Measurements from ENCODE around the gene KRT38. TPM values are rescaled to one million over a fixed set of nuclear protein-coding genes. Genes with fewer than 3 reads are reported as not detected.
"Not testable (repeated sequence)": the region's sequence is repeated elsewhere in the genome, so short reads cannot be mapped to it uniquely, and the experiment has no call there.

The KRT38 gene
- total RNA-seq, 1 experiment from 2014 or later: not detected

- DNase-seq (ENCODE audit: low spot score): not testable (repeated sequence)
Measured at GRCh38 chr17:41395044-41395443, 45.7 kb downstream of the KRT38 start.

DNA sequence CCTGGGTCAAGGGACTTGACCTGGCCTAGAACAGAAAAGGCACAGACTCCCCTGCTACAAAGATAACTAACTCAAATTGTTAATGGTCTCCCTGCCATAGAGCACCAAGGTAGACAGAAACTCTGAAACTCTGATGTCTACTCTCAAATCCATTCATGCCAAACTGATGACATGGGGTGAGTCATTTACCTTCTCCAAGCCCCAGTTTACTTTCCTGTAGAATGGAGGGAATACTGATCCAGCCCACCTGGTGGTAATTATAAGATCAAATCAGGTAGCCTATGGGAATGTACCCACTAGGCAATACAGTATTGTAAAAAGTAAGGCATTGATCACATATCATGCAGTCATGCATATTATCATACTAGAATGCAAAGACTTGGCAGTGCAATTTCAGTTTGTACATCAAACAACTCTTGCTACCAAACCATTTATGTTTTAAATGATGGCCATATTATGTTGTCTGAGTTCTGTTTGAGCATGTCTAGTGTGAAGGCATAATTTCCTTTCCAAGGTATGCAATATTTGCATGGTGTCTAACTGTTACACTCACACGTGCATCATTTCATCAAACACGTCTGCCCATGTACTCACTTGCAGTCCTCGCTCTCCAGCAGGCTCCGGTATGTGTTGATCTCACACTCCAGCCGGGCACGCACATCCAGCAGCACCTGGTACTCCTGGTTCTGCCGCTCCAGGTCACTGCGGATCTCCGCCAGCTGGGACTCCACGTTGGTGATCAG is 46.4 kb downstream of the KRT38 start:
- DNase-seq (ENCODE audit: low spot score): no peak

- no peak for DNase-seq (ENCODE audit: low spot score)
Measured at GRCh38 chr17:41393826-41394225, 47.0 kb downstream of the KRT38 start.

GRCh38 chr17:41393294-41393693 is 47.5 kb downstream of the KRT38 start:
- DNase-seq (ENCODE audit: low spot score): no peak

DNA sequence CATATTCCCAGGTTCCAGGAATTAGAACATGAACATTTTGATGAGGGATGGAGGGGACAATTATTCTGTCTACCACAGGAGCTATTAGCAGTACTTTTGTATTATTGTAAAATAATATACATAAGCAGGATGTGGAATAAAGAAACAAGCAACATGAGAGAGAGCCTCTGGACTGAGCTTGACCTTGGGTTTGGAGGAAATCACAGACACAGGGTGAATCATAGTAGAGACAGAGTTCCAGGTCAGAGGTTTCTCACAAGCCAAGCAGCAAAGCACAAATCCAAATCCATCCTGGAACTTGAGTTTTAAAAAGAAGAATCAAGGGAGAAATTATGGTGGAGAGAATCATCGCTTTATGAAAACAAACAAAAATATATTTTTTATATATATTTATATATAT is 48.5 kb downstream of the KRT38 start:
- no peak for DNase-seq (ENCODE audit: low spot score)

- no peak for DNase-seq (ENCODE audit: low spot score)
Measured at GRCh38 chr17:41391535-41391934, 49.2 kb downstream of the KRT38 start.

- no peak for DNase-seq (ENCODE audit: low spot score)
Measured at GRCh38 chr17:41390411-41390938, 50.3 kb downstream of the KRT38 start.

- DNase-seq (ENCODE audit: low spot score): no peak
Measured at GRCh38 chr17:41387670-41388069, 53.1 kb downstream of the KRT38 start.

DNA sequence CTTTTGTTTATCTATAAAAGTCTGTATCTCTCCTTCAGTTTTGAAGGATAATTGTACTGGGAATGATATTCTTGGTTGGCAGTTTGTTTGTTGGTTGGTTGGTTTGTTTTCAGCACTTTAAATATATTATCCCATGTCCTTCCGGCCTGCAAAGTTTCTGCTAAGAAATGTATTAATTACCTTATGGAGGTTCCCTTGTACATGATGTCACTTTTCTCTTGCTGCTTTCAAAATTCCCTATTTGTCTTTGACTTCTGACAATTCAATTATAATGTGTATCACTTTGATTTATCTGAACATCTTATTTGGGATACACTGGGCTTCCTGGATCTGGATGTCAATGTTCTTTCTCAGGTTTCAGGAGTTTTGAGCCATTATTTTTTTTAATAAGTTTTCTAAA is 54.6 kb downstream of the KRT38 start:
- no peak for DNase-seq (ENCODE audit: low spot score)

Small RNA genes within 50 kb of the gene (small RNA-seq; reads per million reads assigned to genes)
- 18.8 reads per million, percentile 91 among the genes with 10 or more reads in this experiment for gene RNU2-32P

Other genes with a start within 250 kb of the KRT38 start
- gene KRTAP9-2, start 214.3 kb downstream of the KRT38 start, total RNA-seq (2014; rRNA removed; shearing (Covaris generic)): not detected in 2 replicates
- gene KRTAP9-3, start 208.5 kb downstream of the KRT38 start, total RNA-seq (2014; rRNA removed; shearing (Covaris generic)): not detected in 2 replicates
- not detected in 2 replicates for gene KRTAP9-8, start 203.0 kb downstream of the KRT38 start, total RNA-seq (2014; rRNA removed; shearing (Covaris generic))
- gene KRTAP9-4, start 191.3 kb downstream of the KRT38 start, total RNA-seq (2014; rRNA removed; shearing (Covaris generic)): not detected in 2 replicates
- gene KRTAP9-9, start 185.6 kb downstream of the KRT38 start, total RNA-seq (2014; rRNA removed; shearing (Covaris generic)): not detected in 2 replicates
- not detected in 2 replicates for gene KRTAP9-6, start 175.6 kb downstream of the KRT38 start, total RNA-seq (2014; rRNA removed; shearing (Covaris generic))
- gene KRTAP9-7, start 165.3 kb downstream of the KRT38 start, total RNA-seq (2014; rRNA removed; shearing (Covaris generic)): not detected in 2 replicates
- gene KRTAP29-1, start 138.1 kb downstream of the KRT38 start, total RNA-seq (2014; rRNA removed; shearing (Covaris generic)): not detected in 2 replicates
- gene KRTAP16-1, start 131.7 kb downstream of the KRT38 start, total RNA-seq (2014; rRNA removed; shearing (Covaris generic)): not detected in 2 replicates
- gene KRTAP17-1, start 125.3 kb downstream of the KRT38 start, total RNA-seq (2014; rRNA removed; shearing (Covaris generic)): not detected in 2 replicates
- gene KRT33A, start 90.2 kb downstream of the KRT38 start, total RNA-seq (2014; rRNA removed; shearing (Covaris generic)): not detected in 2 replicates
- gene KRT33B, start 71.2 kb downstream of the KRT38 start, total RNA-seq (2014; rRNA removed; shearing (Covaris generic)): not detected in 2 replicates
- gene KRT34, start 58.7 kb downstream of the KRT38 start, total RNA-seq (2014; rRNA removed; shearing (Covaris generic)): not detected in 2 replicates
- not detected in 2 replicates for gene KRT31, start 43.4 kb downstream of the KRT38 start, total RNA-seq (2014; rRNA removed; shearing (Covaris generic))
- not detected in 2 replicates for gene KRT37, start 16.4 kb downstream of the KRT38 start, total RNA-seq (2014; rRNA removed; shearing (Covaris generic))
- not detected in 2 replicates for gene KRT32, start 26.4 kb upstream of the KRT38 start, total RNA-seq (2014; rRNA removed; shearing (Covaris generic))
- not detected in 2 replicates for gene KRT35, start 40.2 kb upstream of the KRT38 start, total RNA-seq (2014; rRNA removed; shearing (Covaris generic))
- not detected in 2 replicates for gene KRT36, start 48.9 kb upstream of the KRT38 start, total RNA-seq (2014; rRNA removed; shearing (Covaris generic))
- gene KRT13, start 64.6 kb upstream of the KRT38 start, total RNA-seq (2014; rRNA removed; shearing (Covaris generic)): 35.5 and 45.8 TPM in 2 replicates
- 14.1 and 15.9 TPM in 2 replicates for gene KRT15, start 77.9 kb upstream of the KRT38 start, total RNA-seq (2014; rRNA removed; shearing (Covaris generic))
- gene KRT19, start 87.3 kb upstream of the KRT38 start, total RNA-seq (2014; rRNA removed; shearing (Covaris generic)): 2,402 and 2,405 TPM in 2 replicates
- gene KRT9, start 131.1 kb upstream of the KRT38 start, total RNA-seq (2014; rRNA removed; shearing (Covaris generic)): not detected in 2 replicates
- not detected in 2 replicates for gene KRT14, start 145.9 kb upstream of the KRT38 start, total RNA-seq (2014; rRNA removed; shearing (Covaris generic))
- gene KRT16, start 171.8 kb upstream of the KRT38 start, total RNA-seq (2014; rRNA removed; shearing (Covaris generic)): 0.38 and 2.1 TPM in 2 replicates
- gene KRT17, start 183.6 kb upstream of the KRT38 start, total RNA-seq (2014; rRNA removed; shearing (Covaris generic)): 286 and 297 TPM in 2 replicates
- 81.6 and 91.6 TPM in 2 replicates for gene EIF1, start 247.9 kb upstream of the KRT38 start, total RNA-seq (2014; rRNA removed; shearing (Covaris generic))